Sigmoid colon (tissue), 4 donors: ENCODE data around the gene STX2.

ENCODE experiments used
- EP300 ChIP-seq, 4 donors: sonication (generic); formaldehyde crosslinking; IDR thresholded peaks; one replicate each; pipeline ENCODE4 v1.6.1; 2017; ENCODE audit warnings: antibody characterized with exemption in 4 of 4
- POLR2AphosphoS5 ChIP-seq, 4 donors: sonication (generic); formaldehyde crosslinking; IDR thresholded peaks; one replicate each; pipeline ENCODE4 v1.6.1; 2017; ENCODE audit warnings: antibody characterized with exemption in 4 of 4
- TF ChIP-seq, protein P1 (sequence below), 4 experiments: fragments of 450-650 bp in 3 of 4; fragments of 200-600 bp in 1 of 4; IDR thresholded peaks; one replicate each; pipeline ENCODE4 v1.5.1; 2016 to 2019; ENCODE audit warnings: antibody characterized with exemption in 4 of 4, mild to moderate bottlenecking in 3 of 4, moderate library complexity in 2 of 4

DNA sequence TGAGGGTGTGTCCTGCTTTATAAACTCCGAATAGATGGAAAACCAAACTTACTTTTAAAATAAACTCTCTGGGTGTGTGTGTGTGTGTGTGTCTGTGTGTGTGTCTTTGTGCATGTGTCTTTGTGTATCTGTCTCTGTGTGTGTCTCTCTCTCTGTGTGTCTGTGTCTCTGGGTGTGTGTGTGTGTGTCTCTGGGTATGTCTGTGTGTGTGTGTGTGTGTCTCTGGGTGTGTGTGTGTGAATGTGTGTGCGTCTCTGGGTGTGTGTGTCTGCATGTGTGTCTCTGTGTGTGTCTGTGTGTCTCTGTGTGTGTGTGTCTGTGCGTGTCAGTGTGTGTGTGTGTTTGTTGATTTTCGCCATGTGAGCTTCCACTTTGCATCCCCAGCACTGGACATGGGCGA lies 42.0 kb upstream of the STX2 start:
- TF ChIP-seq, protein P1, sequence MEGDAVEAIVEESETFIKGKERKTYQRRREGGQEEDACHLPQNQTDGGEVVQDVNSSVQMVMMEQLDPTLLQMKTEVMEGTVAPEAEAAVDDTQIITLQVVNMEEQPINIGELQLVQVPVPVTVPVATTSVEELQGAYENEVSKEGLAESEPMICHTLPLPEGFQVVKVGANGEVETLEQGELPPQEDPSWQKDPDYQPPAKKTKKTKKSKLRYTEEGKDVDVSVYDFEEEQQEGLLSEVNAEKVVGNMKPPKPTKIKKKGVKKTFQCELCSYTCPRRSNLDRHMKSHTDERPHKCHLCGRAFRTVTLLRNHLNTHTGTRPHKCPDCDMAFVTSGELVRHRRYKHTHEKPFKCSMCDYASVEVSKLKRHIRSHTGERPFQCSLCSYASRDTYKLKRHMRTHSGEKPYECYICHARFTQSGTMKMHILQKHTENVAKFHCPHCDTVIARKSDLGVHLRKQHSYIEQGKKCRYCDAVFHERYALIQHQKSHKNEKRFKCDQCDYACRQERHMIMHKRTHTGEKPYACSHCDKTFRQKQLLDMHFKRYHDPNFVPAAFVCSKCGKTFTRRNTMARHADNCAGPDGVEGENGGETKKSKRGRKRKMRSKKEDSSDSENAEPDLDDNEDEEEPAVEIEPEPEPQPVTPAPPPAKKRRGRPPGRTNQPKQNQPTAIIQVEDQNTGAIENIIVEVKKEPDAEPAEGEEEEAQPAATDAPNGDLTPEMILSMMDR (IDR thresholded peaks at IDR 0.05): no peak
- TF ChIP-seq POLR2AphosphoS5 (IDR thresholded peaks at IDR 0.05) (no peak), EP300 (IDR thresholded peaks at IDR 0.05) (no peak)
